HG02610 (cell line): ENCODE results near the gene NT5M.

Experiments
- ATAC-seq: cut with Tn5 transposase; IDR thresholded peaks from one replicate; pipeline ENCODE4 v1.9.1; 2021; ENCODE audit warnings: mild to moderate bottlenecking, moderate library complexity; ENCODE audit not compliant: unreplicated experiment

Gene NT5M

DNA sequence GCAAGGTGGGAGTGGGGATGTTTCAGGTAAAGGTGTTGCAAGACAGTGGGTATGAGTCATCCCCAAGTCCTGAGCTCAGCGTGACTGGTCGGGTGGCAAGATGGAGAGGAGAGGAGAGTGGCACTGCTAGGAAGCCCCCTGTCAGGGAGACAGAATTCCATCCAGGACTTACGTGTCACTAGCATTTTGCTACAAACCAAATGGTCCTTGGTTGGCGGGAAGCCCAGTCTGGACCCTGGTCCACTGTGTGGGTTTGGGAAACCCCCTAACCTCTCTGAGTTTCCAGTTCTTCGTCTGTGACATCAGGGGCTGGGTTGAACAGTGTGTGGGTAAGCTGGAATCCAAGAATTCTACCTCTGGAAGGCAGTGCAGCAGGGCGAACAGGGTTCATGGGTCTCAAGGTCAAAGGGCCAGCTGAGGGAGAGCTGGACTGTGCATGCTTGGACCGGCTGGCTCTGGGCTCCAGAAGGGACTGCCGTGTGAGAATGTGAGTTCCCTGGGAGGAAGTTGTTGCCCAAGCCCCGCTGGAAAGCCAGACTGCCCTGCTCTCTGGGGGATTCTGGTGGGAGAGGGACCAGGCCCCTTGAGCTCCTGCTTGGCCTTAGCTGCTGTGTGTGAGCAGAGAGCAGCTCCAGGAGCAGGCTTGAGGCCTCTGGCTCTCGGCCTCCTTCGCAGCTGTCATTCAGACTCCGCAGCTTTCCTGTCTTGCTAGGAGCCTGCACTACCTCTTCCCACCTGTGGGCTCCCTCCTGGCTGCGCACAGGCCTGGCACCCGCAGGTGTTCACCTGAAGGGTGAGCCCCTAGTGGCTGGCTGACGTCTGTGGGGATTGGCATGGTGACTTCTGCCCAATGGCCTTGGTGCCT lies 84.6 kb downstream of the NT5M start:
- no peak for ATAC-seq

DNA sequence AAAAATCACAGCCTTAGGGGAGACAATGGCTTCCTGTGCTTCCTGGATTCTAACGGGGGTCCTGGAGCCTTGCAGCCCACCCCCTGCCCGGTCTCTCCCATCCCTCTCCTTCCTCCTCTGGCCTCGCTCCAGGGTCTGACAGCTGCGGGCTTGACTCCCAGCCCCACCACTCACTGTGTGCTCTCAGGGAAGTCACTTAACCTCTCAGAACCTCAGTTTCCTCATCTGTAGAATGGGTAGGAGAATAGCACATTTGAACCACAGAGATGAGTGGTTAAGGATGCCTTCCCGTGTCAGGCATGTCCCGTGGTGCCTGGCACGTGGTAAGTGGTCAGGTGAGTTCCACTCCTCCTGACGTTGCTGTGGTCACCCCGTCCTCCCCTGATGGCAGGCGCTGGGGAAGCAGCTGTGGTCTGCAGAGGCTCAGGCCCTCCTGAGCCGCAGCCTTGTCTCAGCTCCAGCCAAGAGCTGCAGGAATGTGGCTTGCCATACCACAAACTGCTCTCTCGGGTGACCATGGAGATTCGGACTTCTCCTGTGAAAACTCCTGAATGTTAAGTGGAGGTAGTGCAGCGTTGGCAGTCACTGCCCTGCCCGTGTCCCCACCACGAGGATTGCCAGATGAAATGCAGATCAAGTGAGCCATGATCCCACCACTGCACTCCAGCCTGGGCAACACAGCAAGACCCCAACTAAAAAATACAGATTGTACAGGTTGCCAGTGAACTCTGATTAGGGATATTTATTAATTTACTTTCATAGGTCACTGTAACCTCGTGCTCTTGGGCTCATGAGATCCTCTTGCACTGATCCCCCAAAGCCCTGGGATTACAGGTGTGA lies 85.7 kb downstream of the NT5M start:
- no peak for ATAC-seq

DNA sequence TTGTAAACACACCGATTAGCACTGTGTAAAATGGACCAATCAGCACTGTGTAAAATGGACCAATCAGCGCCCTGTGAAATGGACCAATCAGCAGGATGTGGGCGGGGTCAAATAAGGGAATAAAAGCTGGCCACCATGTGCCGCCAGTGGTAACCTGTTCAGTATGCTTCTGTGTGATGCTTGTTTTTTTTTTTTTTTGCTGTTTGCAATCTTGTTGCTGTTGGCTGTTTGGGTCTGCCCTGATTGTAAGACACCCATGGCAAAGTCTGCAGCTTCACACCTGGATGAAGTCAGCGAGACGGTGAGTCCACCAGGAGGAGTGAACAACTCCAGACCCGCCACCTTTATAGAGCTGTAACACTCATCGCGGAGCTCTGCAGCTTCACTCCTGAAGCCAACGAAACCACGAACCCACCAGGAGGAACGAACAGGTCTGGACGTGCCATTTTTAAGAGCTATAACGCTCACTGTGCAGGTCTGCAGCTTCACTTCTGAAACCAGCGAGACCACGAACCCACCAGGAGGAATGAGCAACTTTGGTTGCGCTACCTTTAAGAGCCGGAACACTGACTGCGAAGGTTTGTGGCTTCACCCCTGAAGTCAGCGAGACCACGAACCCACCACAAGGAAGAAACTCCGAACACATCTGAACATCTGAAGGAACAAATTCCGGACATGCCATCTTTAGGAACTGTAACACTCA lies 88.6 kb downstream of the NT5M start:
- ATAC-seq = peak; percentile 39

DNA sequence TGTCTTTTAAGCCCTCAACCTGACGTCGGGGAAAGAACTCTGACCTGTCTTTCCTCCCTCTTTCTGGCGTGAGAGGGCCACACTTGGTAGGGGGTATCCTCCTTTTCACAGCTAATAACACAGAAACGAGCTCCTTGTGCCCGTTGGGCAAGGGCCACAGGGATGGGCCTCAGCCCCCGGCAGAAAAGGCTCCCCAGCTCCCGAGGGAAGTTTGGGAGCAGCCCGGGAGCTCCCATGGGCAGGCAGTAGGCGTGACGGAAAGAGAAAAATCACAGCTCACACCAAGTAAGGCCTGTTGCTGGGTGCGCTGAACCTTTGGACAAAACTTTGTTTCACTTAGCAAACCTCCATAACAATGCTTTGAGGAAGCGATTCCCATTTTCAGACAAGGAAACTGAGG lies 90.8 kb downstream of the NT5M start:
- no peak for ATAC-seq

DNA sequence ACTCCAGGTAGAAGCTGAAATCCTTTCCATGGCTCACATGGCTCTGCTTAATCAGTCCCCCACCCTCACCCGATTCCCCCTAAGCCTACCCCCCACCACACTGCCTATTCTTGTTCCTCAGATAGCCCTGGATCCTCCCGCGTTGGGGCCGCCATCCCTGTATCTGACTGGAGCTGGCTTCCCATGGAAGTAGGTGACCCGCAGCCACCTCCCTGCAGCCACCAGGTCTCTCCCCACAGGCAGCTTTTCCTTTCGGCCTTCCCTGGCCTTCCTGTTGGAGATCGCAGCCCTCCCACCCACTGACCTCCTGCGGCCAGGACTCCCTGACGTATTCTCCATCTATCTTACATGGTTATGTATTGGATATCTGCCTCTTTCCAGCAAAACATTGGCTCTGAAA lies 91.3 kb downstream of the NT5M start:
- no peak for ATAC-seq

DNA sequence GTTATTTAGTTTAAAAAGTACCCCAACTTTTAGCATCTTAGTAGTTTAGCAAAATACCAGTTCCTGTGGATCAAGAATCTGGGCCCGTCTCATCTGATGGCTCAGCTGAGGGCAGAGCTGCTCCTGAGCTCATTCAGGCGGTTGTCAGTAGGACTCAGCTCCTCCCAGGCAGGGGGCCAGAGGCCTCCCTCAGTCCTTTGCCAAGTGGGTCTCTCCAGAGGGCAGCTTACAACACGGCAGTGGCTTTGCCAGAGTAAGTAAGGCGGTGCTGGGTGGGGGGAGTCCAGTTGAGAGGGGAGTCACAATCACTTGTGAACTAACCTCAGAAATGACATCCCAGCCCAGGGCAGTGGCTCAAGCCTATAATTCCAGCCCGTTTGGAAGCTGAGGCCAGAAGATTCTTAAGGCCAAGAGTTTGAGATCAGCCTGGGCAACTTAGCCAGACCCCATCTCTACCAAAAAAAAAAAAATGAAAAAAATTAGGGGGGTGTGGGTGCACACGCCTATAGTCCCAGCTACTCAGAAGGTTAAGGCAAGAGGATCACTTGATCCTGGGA lies 92.2 kb downstream of the NT5M start:
- no peak for ATAC-seq

DNA sequence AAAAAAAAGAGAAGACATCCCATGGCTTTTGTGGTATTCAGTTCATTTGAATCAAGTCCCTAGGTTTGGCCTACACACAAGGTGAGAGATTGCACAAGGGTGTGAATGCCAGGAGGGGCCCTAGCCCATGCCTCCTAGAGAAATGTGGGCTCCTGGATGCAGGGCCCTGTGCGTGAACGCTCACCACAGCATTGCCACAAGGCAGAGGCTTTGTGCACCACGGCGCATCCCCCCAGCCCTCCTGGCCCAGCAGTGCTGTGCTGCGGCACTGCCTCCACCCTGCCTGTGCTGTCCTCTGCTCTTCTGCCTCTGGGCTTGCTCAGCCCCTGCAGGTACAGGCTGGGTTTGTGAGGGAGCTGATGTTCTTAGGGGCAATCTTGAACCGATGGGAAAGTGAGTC lies 92.7 kb downstream of the NT5M start:
- ATAC-seq = no peak
